ENCODE data around the gene RTN4R.

The RTN4R gene

DNA sequence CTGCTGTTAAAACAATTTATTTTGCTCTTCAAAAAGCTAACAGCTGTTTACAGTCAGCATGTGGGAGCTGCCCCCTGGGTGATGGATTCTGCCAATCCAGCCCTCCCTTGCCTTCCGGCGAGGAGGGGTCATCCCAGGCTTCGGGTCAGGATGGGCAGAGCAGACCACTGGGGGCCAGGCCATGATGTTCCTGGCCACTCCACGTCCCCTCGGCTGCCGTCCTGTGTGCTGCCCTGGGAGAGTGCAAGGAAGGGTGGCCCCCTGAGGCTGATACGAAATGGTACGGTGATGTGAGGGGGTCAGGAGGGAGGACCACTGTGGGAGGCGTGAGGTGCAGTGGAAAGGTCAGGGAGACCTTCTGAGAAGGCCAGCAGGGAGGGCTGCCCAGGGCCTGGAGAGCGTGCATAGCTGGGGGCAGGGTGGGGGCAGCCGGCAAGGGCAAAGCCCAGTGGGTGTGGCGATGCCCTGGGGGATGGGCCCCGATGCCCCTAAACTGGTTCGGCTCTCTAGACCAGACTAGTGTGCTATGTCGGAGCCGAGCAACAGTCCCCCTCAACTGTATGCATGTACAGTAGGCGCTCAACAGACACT lies 41.3 kb downstream of the RTN4R start:
- H3K4me3 ChIP-seq (ENCODE audit: low read length): no peak overlapping the region
- no peak for DNase-seq (ENCODE audit: low read depth)
- TF ChIP-seq, protein P1, sequence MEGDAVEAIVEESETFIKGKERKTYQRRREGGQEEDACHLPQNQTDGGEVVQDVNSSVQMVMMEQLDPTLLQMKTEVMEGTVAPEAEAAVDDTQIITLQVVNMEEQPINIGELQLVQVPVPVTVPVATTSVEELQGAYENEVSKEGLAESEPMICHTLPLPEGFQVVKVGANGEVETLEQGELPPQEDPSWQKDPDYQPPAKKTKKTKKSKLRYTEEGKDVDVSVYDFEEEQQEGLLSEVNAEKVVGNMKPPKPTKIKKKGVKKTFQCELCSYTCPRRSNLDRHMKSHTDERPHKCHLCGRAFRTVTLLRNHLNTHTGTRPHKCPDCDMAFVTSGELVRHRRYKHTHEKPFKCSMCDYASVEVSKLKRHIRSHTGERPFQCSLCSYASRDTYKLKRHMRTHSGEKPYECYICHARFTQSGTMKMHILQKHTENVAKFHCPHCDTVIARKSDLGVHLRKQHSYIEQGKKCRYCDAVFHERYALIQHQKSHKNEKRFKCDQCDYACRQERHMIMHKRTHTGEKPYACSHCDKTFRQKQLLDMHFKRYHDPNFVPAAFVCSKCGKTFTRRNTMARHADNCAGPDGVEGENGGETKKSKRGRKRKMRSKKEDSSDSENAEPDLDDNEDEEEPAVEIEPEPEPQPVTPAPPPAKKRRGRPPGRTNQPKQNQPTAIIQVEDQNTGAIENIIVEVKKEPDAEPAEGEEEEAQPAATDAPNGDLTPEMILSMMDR (conservative IDR thresholded peaks at IDR 0.05; ENCODE audit: low read depth, low read length): no peak

DNA sequence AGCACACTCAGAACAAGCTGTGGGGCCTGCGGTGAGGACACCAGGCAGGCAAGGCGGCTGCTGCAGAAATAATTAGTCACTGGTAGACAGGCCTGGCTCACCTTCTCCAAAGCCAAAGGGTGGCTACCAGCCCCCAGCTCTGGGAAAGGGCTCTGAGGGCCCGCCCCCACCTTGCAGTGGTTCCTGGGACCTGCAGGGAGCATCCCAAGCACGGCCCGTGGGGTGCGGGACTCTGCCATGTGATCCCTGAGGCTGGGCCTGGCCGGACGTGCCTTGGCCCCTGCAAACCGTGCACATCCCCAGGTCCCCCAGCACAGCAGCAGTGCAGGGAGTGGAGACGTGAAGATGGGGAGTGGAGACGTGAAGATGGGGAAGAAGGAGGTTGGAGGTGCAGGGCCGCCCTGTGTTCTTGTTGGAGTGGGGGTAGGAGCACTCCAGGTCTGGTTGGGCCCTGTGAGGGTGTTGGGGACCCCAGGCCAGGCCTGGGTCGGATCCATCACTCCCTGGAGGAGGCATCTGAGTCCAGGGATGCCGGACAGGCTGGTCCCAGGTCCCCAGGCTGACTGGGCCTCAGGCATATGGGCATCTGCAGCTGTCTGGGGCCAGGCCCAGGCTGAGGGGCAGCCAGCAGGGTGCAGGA lies 41.9 kb downstream of the RTN4R start:
- H3K4me3 ChIP-seq (ENCODE audit: low read length): no peak overlapping the region
- DNase-seq (ENCODE audit: low read depth): no peak
- TF ChIP-seq, protein P1 (conservative IDR thresholded peaks at IDR 0.05; ENCODE audit: low read depth, low read length): no peak

DNA sequence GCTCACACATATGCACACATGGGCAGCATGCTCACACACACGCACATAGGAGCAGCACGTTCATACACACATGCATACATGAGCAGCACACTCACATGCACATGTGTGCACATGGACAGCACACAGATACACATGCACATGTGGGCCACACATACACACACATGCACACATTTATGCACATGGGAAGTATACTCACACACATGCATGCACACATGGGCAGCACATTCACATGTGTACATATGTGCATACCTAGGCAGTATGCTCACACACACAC lies 42.5 kb downstream of the RTN4R start:
- DNase-seq (ENCODE audit: low read depth): no peak
- no peak overlapping the region for H3K4me3 ChIP-seq (ENCODE audit: low read length)
- TF ChIP-seq, protein P1 (conservative IDR thresholded peaks at IDR 0.05; ENCODE audit: low read depth, low read length): no peak

DNA sequence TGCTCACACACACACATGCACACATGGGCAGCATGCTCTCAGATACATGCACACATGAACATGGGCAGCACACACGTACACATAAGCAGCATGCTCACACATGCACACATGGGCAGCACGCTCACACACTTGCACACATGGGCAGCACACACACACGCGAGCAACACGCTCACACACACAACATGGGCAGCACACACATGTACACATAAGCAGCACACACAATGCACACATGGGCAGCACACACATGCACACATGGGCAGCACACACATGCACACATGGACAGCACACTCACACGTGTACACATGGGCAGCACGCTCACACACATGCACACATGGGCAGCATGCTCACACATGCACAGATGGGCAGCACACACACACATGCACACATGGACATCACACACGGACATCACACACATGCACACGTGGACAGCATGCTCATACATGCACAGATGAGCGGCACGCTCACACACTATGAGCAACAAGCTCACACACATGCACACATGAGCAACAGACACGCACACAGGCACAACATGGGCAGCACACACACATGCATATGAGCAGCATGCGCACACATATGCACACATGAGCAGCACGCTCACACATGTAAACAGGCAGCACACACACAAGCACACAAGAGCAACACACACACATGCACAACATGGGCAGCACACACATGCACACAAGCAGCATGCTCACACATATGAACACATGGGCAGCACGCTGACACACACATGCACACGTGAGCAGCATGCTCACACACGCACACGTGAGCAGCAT lies 43.0 kb downstream of the RTN4R start:
- TF ChIP-seq, protein P1 (conservative IDR thresholded peaks at IDR 0.05; ENCODE audit: low read depth, low read length): no peak

DNA sequence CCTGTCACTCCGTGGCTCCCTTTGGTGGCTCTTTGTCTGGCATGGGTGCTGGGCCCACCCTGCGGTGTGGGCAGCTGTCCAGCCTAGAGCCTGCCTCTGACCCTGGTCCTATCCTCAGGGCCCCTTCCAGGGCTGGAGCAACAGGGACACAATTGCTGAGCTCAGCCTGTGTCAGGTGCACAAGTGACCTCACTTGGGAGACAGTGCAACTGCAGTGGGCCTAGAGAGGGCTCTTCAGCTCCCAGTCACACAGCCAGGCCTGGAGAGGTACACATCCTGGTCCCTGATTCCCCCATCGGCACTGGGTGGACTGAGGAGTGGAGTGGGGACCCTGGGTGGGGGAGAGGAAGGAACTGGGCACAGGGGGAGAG lies 43.9 kb downstream of the RTN4R start:
- TF ChIP-seq, protein P1 (conservative IDR thresholded peaks at IDR 0.05; ENCODE audit: low read depth, low read length): no peak
- DNase-seq (ENCODE audit: low read depth): no peak

More for the DNA sequence above, 43.0 kb downstream of the RTN4R start:
- H3K4me3 ChIP-seq (ENCODE audit: low read length): no peak overlapping the region
- DNase-seq (ENCODE audit: low read depth): no peak

DNA sequence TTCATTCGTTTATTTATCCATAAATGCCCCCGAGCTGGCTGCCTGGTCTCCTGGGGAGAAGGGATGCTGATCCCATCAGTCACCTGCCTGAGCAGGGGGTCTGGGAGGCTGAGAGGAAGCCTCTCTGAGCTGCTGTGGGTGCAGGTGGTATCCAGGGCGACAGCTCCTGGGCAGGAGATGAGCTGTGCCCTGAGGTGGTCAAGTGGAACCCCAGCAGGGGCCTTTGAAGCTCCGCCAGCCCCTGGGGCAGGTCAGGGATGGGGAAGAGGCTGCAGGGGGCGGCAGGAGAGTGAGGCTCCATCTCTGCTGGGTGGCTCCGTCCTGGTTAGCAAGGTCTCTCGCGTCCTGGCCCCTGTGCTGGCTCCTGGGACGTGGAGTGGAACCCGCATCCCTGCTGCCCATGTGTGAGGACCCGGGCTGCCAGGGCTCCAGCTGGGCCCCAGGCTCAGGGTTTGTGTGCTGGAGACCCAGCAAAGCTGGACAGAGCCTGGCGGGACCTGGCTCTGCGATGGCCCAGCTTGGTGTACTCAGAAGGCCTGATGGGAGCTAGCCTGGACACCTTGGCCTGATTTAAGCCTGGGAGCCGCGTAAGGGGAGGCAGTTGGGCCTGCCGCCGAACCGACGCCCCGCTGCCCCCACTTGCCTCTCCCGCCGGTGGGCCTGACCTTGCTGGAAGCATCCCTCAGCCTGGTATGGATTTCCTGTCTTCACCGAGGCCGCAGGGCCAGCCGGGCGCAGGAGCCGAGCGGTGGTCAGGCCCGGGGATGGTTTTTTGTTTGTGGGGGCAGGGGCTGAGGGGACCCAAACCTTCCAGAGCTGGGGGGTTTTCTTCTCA lies 44.5 kb downstream of the RTN4R start:
- no peak overlapping the region for H3K4me3 ChIP-seq (ENCODE audit: low read length)
- no peak for DNase-seq (ENCODE audit: low read depth)
- TF ChIP-seq, protein P1 (conservative IDR thresholded peaks at IDR 0.05; ENCODE audit: low read depth, low read length): no peak

More for the DNA sequence above, 43.9 kb downstream of the RTN4R start:
- H3K4me3 ChIP-seq (ENCODE audit: low read length): no peak overlapping the region
